HUES6 (cell line): ENCODE results near the gene TRAK1.

Experiments
- H3K27ac ChIP-seq: 2 replicates; pipeline ENCODE4 v1.7.0; 2013; ENCODE audit warnings: low read depth, mild to moderate bottlenecking, low read length, inconsistent platforms
- H3K27me3 ChIP-seq: 2 replicates; pipeline ENCODE4 v1.6.1; 2013; ENCODE audit warnings: low read length; ENCODE audit not compliant: control insufficient read depth, insufficient read depth
- H3K36me3 ChIP-seq: 2 replicates; pipeline ENCODE4 v1.6.1; 2013; ENCODE audit warnings: low read length; ENCODE audit not compliant: control insufficient read depth, insufficient read depth
- H3K4me1 ChIP-seq: 2 replicates; pipeline ENCODE4 v1.6.1; 2013; ENCODE audit warnings: low read length; ENCODE audit not compliant: control insufficient read depth, insufficient read depth
- H3K4me3 ChIP-seq: 2 replicates; pipeline ENCODE4 v1.5.1; 2013; ENCODE audit warnings: low read depth, low read length
- H3K9ac ChIP-seq: one replicate; pipeline ENCODE4 v1.6.1; 2013; ENCODE audit warnings: mild to moderate bottlenecking, low read length
- H3K9me3 ChIP-seq: 2 replicates; pipeline ENCODE4 v1.6.1; 2013; ENCODE audit warnings: low read depth, low read length; ENCODE audit not compliant: control insufficient read depth, insufficient read depth

Gene TRAK1

GRCh38 chr3:42084586-42084985 is 6.6 kb upstream of the TRAK1 start:
- H3K27ac ChIP-seq: no peak overlapping the region
- H3K4me1 ChIP-seq: peaks cover 15% of the 10 kb centered on the region
- H3K9me3 ChIP-seq: no peaks in the 10 kb centered on the region

GRCh38 chr3:42085641-42086376 is 5.3 kb upstream of the TRAK1 start:
- H3K27ac ChIP-seq: no peak overlapping the region
- peaks cover 11% of the 10 kb centered on the region for H3K36me3 ChIP-seq
- H3K4me3 ChIP-seq: no peak overlapping the region
- no peaks in the 10 kb centered on the region for H3K27me3 ChIP-seq
- no peaks in the 10 kb centered on the region for H3K9me3 ChIP-seq
- H3K4me1 ChIP-seq: peaks cover 3% of the 10 kb centered on the region
- no peak overlapping the region for H3K9ac ChIP-seq

More at GRCh38 chr3:42084586-42084985, 6.6 kb upstream of the TRAK1 start:
- Histone ChIP-seq H3K9ac (no peak overlapping the region), H3K4me3 (no peak overlapping the region), H3K36me3 (peaks cover 8% of the 10 kb centered on the region), H3K27me3 (no peaks in the 10 kb centered on the region)

- Histone ChIP-seq H3K36me3 (peaks cover 11% of the 10 kb centered on the region), H3K9ac (no peak overlapping the region), H3K27me3 (no peaks in the 10 kb centered on the region), H3K27ac (no peak overlapping the region), H3K4me3 (no peak overlapping the region), H3K4me1 (peaks cover 4% of the 10 kb centered on the region; the same call in 1 of the 2 replicates), H3K9me3 (peaks cover 9% of the 10 kb centered on the region)
Measured at GRCh38 chr3:42088803-42089530, 2.2 kb upstream of the TRAK1 start.

- Histone ChIP-seq H3K4me3 (no peak overlapping the region), H3K36me3 (peaks cover 11% of the 10 kb centered on the region), H3K27me3 (no peaks in the 10 kb centered on the region), H3K27ac (no peak overlapping the region), H3K9me3 (peaks cover 9% of the 10 kb centered on the region), H3K9ac (no peak overlapping the region), H3K4me1 (peaks cover 4% of the 10 kb centered on the region; the same call in 1 of the 2 replicates)
Measured at GRCh38 chr3:42092006-42092405, 849 bp downstream of the TRAK1 start.

GRCh38 chr3:42094128-42094527 is 3.0 kb downstream of the TRAK1 start:
- Histone ChIP-seq H3K9me3 (peaks cover 9% of the 10 kb centered on the region), H3K27ac (no peak overlapping the region), H3K36me3 (peaks cover 5% of the 10 kb centered on the region; the same call in 1 of the 2 replicates), H3K27me3 (no peaks in the 10 kb centered on the region), H3K9ac (no peak overlapping the region), H3K4me3 (no peak overlapping the region), H3K4me1 (peaks cover 6% of the 10 kb centered on the region)

- Histone ChIP-seq H3K27me3 (no peaks in the 10 kb centered on the region), H3K9me3 (peaks cover 9% of the 10 kb centered on the region), H3K4me1 (peaks cover 11% of the 10 kb centered on the region), H3K36me3 (peaks cover 3% of the 10 kb centered on the region; the same call in 1 of the 2 replicates), H3K4me3 (no peak overlapping the region), H3K9ac (no peak overlapping the region), H3K27ac (no peak overlapping the region)
Measured at GRCh38 chr3:42094691-42095391, 3.7 kb downstream of the TRAK1 start.

- peaks cover 9% of the 10 kb centered on the region for H3K9me3 ChIP-seq
- no peak overlapping the region for H3K9ac ChIP-seq
- no peaks in the 10 kb centered on the region; the same call in 1 of the 2 replicates for H3K36me3 ChIP-seq
- H3K4me3 ChIP-seq: no peak overlapping the region
- H3K27ac ChIP-seq: no peak overlapping the region
- H3K27me3 ChIP-seq: no peaks in the 10 kb centered on the region
- peaks cover 11% of the 10 kb centered on the region for H3K4me1 ChIP-seq
Measured at GRCh38 chr3:42095540-42095939, 4.4 kb downstream of the TRAK1 start.

- Histone ChIP-seq H3K36me3 (no peaks in the 10 kb centered on the region), H3K27ac (no peak overlapping the region)
Measured at GRCh38 chr3:42096796-42097565, 5.8 kb downstream of the TRAK1 start.

GRCh38 chr3:42097566-42097946 is 6.4 kb downstream of the TRAK1 start:
- Histone ChIP-seq H3K9ac (no peak overlapping the region), H3K4me3 (no peak overlapping the region), H3K27ac (no peak overlapping the region), H3K9me3 (no peaks in the 10 kb centered on the region), H3K27me3 (no peaks in the 10 kb centered on the region), H3K4me1 (peaks cover 11% of the 10 kb centered on the region), H3K36me3 (no peaks in the 10 kb centered on the region)

More at GRCh38 chr3:42096796-42097565, 5.8 kb downstream of the TRAK1 start:
- Histone ChIP-seq H3K9ac (no peak overlapping the region), H3K4me1 (peaks cover 11% of the 10 kb centered on the region), H3K4me3 (no peak overlapping the region), H3K27me3 (no peaks in the 10 kb centered on the region), H3K9me3 (peaks cover 5% of the 10 kb centered on the region)

- Histone ChIP-seq H3K27ac (no peak overlapping the region), H3K27me3 (no peaks in the 10 kb centered on the region), H3K4me3 (no peak overlapping the region), H3K36me3 (no peaks in the 10 kb centered on the region), H3K4me1 (peaks cover 8% of the 10 kb centered on the region), H3K9me3 (no peaks in the 10 kb centered on the region), H3K9ac (no peak overlapping the region)
Measured at GRCh38 chr3:42098171-42098570, 7.0 kb downstream of the TRAK1 start.
